Liver (tissue), 9 donors: ENCODE results near the gene TMTC2. TPM values are rescaled to one million over a fixed set of nuclear protein-coding genes. Genes with fewer than 3 reads are reported as not detected.

Experiments
- DNase-seq: peaks from one replicate; pipeline ENCODE4 v3.0.0-alpha.2; 2017; ENCODE audit warnings: low spot score
- H3K27ac ChIP-seq, 2 donors: one replicate each; pipeline ENCODE4 v1.7.0; 2013; ENCODE audit warnings: inconsistent platforms in 2 of 2, low read length in 2 of 2, control low read depth in 1 of 2, low read depth in 1 of 2, mild to moderate bottlenecking in 1 of 2
- H3K27me3 ChIP-seq, 4 donors: one replicate each; pipeline versions ENCODE4 v1.6.1 to v1.7.0; 2013; ENCODE audit warnings: low read length in 3 of 4, inconsistent platforms in 1 of 4, mild to moderate bottlenecking in 1 of 4, moderate library complexity in 1 of 4; ENCODE audit not compliant: control insufficient read depth in 4 of 4, insufficient read depth in 4 of 4
- H3K36me3 ChIP-seq, 4 donors: one replicate each; pipeline versions ENCODE4 v1.6.1 to v1.7.0; 2013; ENCODE audit warnings: low read length in 3 of 4, mild to moderate bottlenecking in 3 of 4, low read depth in 1 of 4, moderate library complexity in 1 of 4; ENCODE audit not compliant: control insufficient read depth in 4 of 4, insufficient read depth in 3 of 4
- H3K4me1 ChIP-seq, 4 donors: one replicate each; pipeline versions ENCODE4 v1.6.1 to v1.7.0; 2013; ENCODE audit warnings: low read length in 3 of 4, mild to moderate bottlenecking in 3 of 4, moderate library complexity in 1 of 4; ENCODE audit not compliant: control insufficient read depth in 4 of 4, insufficient read depth in 4 of 4
- H3K4me3 ChIP-seq, 3 donors: one replicate each; pipeline versions ENCODE4 v1.6.1 to v1.7.0; 2013; ENCODE audit warnings: low read length in 3 of 3, control low read depth in 1 of 3, low read depth in 1 of 3, mild to moderate bottlenecking in 1 of 3
- H3K9ac ChIP-seq, 2 donors: one replicate each; pipeline ENCODE4 v1.7.0; 2013; ENCODE audit warnings: low read length in 2 of 2, mild to moderate bottlenecking in 2 of 2, moderate library complexity in 2 of 2, control low read depth in 1 of 2, low read depth in 1 of 2
- H3K9me3 ChIP-seq, 4 donors: one replicate each; pipeline versions ENCODE4 v1.6.1 to v1.7.0; 2013; ENCODE audit warnings: low read length in 3 of 4; ENCODE audit not compliant: control insufficient read depth in 4 of 4
- ATF3 ChIP-seq: IDR thresholded peaks from 2 replicates; pipeline ENCODE4 v1.6.1; 2016; ENCODE audit warnings: antibody characterized with exemption
- CTCF ChIP-seq: fragments of 150-350 bp; IDR thresholded peaks from 2 replicates; pipeline ENCODE4 v1.5.1; 2017; ENCODE audit warnings: improper control_type of control experiment, low read depth, low read length; ENCODE audit not compliant: missing input control
- EGR1 ChIP-seq, 2 donors: IDR thresholded peaks; 2 replicates each; pipeline ENCODE4 v1.6.1; 2016 to 2018; ENCODE audit warnings: antibody characterized with exemption in 2 of 2, low read depth in 2 of 2
- FOXA1 ChIP-seq: IDR thresholded peaks from 2 replicates; pipeline ENCODE4 v1.6.1; 2016; ENCODE audit warnings: antibody characterized with exemption
- FOXA2 ChIP-seq: IDR thresholded peaks from 2 replicates; pipeline ENCODE4 v1.6.1; 2016; ENCODE audit warnings: antibody characterized with exemption
- GABPA ChIP-seq, 2 donors: IDR thresholded peaks in 1 of 2; conservative IDR thresholded peaks in 1 of 2; 2 replicates each; pipeline ENCODE4 v1.6.1; 2016; ENCODE audit warnings: antibody characterized with exemption in 2 of 2, mild to moderate bottlenecking in 1 of 2, moderate library complexity in 1 of 2
- HNF4A ChIP-seq, 2 donors: conservative IDR thresholded peaks; 2 replicates each; pipeline ENCODE4 v1.6.1; 2016; ENCODE audit warnings: antibody characterized with exemption in 2 of 2, mild to moderate bottlenecking in 2 of 2
- HNF4G ChIP-seq: IDR thresholded peaks from 2 replicates; pipeline ENCODE4 v1.6.1; 2016; ENCODE audit warnings: antibody characterized with exemption
- JUND ChIP-seq, 2 donors: IDR thresholded peaks; 2 replicates each; pipeline ENCODE4 v1.6.1; 2016; ENCODE audit warnings: antibody characterized with exemption in 2 of 2
- MAX ChIP-seq: IDR thresholded peaks from 2 replicates; pipeline ENCODE4 v1.6.1; 2016; ENCODE audit warnings: antibody characterized with exemption
- NR2F2 ChIP-seq: IDR thresholded peaks from 2 replicates; pipeline ENCODE4 v1.6.1; 2016; ENCODE audit warnings: antibody characterized with exemption
- RAD21 ChIP-seq, 2 donors: IDR thresholded peaks; 2 replicates each; pipeline ENCODE4 v1.6.1; 2016; ENCODE audit warnings: antibody characterized with exemption in 2 of 2, mild to moderate bottlenecking in 2 of 2
- REST ChIP-seq: IDR thresholded peaks from 2 replicates; pipeline ENCODE4 v1.6.1; 2016; ENCODE audit warnings: antibody characterized with exemption, mild to moderate bottlenecking
- RXRA ChIP-seq, 2 donors: IDR thresholded peaks; 2 replicates each; pipeline ENCODE4 v1.6.1; 2017 to 2018; ENCODE audit warnings: antibody characterized with exemption in 2 of 2, mild to moderate bottlenecking in 1 of 2
- SP1 ChIP-seq: IDR thresholded peaks from 2 replicates; pipeline ENCODE4 v1.6.1; 2018; ENCODE audit warnings: antibody characterized with exemption, mild to moderate bottlenecking
- TAF1 ChIP-seq: conservative IDR thresholded peaks from 2 replicates; pipeline ENCODE4 v1.6.1; 2016; ENCODE audit warnings: antibody characterized with exemption, mild to moderate bottlenecking
- YY1 ChIP-seq: IDR thresholded peaks from 2 replicates; pipeline ENCODE4 v1.6.1; 2016; ENCODE audit warnings: antibody characterized with exemption, mild to moderate bottlenecking
- ZBTB33 ChIP-seq: IDR thresholded peaks from 2 replicates; pipeline ENCODE4 v1.6.1; 2016; ENCODE audit warnings: antibody characterized with exemption
- WGBS: extraction: QIAGEN DNeasy Blood & Tissue Kit; methylation state at CpG from one replicate; pipeline ENCODE4 v1.1.7; 2013; 5-methylcytosine and 5-hydroxymethylcytosine counted together
- polyA plus RNA-seq, 2 donors: library from polyadenylated mRNA; stranded (reverse) in 1 of 2; unstranded in 1 of 2; fragments of 200-250 nt in 1 of 2; fragments of >200 nt in 1 of 2; fragmentation: Nextera tagmentation in 1 of 2; extraction: Ambion mirVana in 1 of 2; gene quantifications; one replicate each; pipeline versions ENCODE4 v1.2.1 to v1.2.3, GENCODE V29; 2013 to 2015
- total RNA-seq, 2 donors: library from RNA; depleted of rRNA; stranded (reverse); fragments of >200 nt; gene quantifications; one replicate each; pipeline ENCODE4 v1.2.3, GENCODE V29; 2014
- donor health status: healthy.
- donor health status: healthy.
- donor health status: healthy.
- donor health status: healthy.
- donor health status: healthy.

Gene TMTC2
- total and polyA plus RNA-seq, 4 donors: 0.36 to 3.0 (median 0.61) TPM

GRCh38 chr12:82855872-82856271 is 169.2 kb downstream of the TMTC2 start:
- TF ChIP-seq YY1 (no peak), FOXA1 (no peak), TAF1 (no peak)
- DNase-seq: no peak
- no peak overlapping the region for H3K4me3 ChIP-seq
- no peaks in the 10 kb centered on the region for H3K9me3 ChIP-seq
- H3K27me3 ChIP-seq: no peaks in the 10 kb centered on the region
- H3K9ac ChIP-seq: no peak overlapping the region
- H3K4me1 ChIP-seq: no peaks in the 10 kb centered on the region
- no peak overlapping the region for H3K27ac ChIP-seq
- H3K36me3 ChIP-seq: no peaks in the 10 kb centered on the region

GRCh38 chr12:82857276-82857675 is 170.6 kb downstream of the TMTC2 start:
- Histone ChIP-seq H3K27ac (no peak overlapping the region), H3K9ac (no peak overlapping the region), H3K4me1 (no peaks in the 10 kb centered on the region), H3K4me3 (no peak overlapping the region), H3K27me3 (no peaks in the 10 kb centered on the region), H3K9me3 (no peaks in the 10 kb centered on the region), H3K36me3 (no peaks in the 10 kb centered on the region)
- TF ChIP-seq FOXA1 (no peak), ATF3 (no peak), FOXA2 (no peak), SP1 (no peak), MAX (no peak), HNF4G (no peak), GABPA (IDR thresholded peaks at IDR 0.05 in 1 of 2, conservative IDR thresholded peaks at IDR 0.05 in 1 of 2) (no peak), RXRA (IDR thresholded peaks at IDR 0.05) (no peak), RAD21 (IDR thresholded peaks at IDR 0.05) (no peak), CTCF (no peak), NR2F2 (no peak), TAF1 (no peak), ZBTB33 (no peak), HNF4A (conservative IDR thresholded peaks at IDR 0.05) (no peak), JUND (IDR thresholded peaks at IDR 0.05) (no peak)
- no peak for DNase-seq
- 93% methylated on average over 7 of the region's 7 CpGs for WGBS

GRCh38 chr12:82857911-82858533 is 171.3 kb downstream of the TMTC2 start:
- H3K9ac ChIP-seq: no peak overlapping the region
- no peak overlapping the region for H3K4me3 ChIP-seq
- no peaks in the 10 kb centered on the region for H3K4me1 ChIP-seq
- no peak for DNase-seq
- no peaks in the 10 kb centered on the region for H3K36me3 ChIP-seq
- H3K27me3 ChIP-seq: no peaks in the 10 kb centered on the region
- 87% methylated on average over 10 of the region's 10 CpGs for WGBS
- no peaks in the 10 kb centered on the region for H3K9me3 ChIP-seq
- no peak overlapping the region for H3K27ac ChIP-seq
- TF ChIP-seq MAX (no peak), REST (no peak), FOXA1 (no peak), GABPA (IDR thresholded peaks at IDR 0.05 in 1 of 2, conservative IDR thresholded peaks at IDR 0.05 in 1 of 2) (no peak), JUND (IDR thresholded peaks at IDR 0.05) (no peak), RAD21 (IDR thresholded peaks at IDR 0.05) (no peak), EGR1 (IDR thresholded peaks at IDR 0.05; ENCODE audit: low read depth in 2 of 2) (no peak), TAF1 (no peak), NR2F2 (no peak), ZBTB33 (no peak)
